GM18867 (cell line): ENCODE measurements around the gene MYMK.

Experiments
- ATAC-seq: cut with Tn5 transposase; IDR thresholded peaks from one replicate; pipeline ENCODE4 v1.9.1; 2021; ENCODE audit warnings: mild to moderate bottlenecking, moderate library complexity; ENCODE audit not compliant: unreplicated experiment

The MYMK gene

DNA sequence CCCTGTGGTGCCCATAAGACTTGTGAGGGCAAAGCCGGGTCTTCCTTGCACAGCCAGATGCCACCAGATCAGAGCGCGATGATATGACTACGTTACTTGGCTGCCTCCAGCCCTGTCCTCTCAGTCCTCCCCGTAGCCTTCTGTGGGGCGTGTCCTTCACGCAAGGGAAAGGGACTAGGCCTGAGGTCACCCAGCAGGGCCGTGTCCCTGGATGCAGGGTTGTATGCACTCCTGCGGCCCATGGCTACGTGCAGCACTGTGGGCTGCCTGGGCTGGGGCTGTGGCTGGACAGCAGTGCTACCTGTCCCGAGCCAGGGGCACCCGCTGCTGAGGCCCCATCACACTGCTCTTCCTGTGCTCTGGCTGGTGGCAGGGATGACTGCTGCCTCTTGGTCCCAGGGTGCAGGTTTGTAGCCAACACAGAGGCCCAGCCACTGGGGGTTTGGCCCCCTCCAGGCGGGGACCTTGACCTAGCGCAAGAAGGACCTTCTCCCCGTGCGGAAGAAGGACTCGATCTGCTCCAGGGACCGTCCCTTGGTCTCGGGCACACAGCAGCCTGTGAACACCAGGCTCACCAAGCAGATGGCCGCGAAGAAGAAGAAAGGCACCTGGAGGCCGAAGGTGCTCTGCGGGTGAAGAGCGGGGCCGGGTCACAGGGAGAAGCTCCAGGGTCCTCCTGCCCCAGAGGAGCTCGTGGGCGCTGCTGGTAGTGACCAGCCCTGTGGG is 53.0 kb downstream of the MYMK start:
- no peak for ATAC-seq

DNA sequence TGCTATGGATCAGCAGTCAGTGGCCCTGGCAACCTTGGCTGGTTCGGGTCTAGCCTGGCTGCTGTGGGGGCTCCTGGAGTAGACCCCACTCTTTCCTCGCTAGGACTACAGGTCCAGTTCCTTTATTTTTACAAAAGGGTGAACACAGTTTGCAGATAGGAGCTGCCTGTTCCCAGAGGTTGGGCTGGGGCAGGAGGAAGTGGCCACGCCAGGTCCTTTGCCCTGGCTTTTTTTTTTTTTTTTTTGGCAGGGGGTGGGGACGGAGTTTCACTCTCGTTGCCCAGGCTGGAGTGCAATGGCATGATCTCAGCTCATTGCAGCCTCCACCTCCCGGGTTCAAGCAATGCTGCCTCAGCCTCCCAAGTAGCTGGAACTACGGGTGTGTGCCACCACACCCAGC is 53.8 kb downstream of the MYMK start:
- no peak for ATAC-seq

DNA sequence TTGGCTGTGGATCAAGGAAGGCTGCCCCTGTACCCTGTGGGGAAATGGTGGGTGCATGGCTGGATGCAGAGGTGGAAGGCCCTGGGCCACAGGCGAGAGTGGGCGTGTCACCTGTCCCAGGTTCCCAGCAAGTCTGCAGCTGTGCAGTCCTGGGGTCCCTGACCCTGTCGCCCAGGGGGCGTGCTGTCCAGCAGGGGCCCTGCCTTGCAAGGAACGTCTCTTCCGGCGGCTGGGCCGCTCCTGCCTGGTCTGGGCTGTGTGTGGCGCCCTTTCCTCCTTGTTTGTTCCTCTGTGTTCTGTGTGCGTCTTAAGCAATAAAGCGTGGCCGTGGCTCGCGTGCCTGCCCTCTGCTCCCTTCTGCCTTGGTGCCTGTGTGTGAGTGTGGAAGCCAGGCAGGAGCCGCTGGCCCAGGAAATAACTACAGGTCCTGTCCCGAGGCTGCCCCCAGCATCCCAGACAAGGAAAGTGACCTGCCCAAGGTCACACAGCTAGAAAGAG is 54.3 kb downstream of the MYMK start:
- no peak for ATAC-seq

DNA sequence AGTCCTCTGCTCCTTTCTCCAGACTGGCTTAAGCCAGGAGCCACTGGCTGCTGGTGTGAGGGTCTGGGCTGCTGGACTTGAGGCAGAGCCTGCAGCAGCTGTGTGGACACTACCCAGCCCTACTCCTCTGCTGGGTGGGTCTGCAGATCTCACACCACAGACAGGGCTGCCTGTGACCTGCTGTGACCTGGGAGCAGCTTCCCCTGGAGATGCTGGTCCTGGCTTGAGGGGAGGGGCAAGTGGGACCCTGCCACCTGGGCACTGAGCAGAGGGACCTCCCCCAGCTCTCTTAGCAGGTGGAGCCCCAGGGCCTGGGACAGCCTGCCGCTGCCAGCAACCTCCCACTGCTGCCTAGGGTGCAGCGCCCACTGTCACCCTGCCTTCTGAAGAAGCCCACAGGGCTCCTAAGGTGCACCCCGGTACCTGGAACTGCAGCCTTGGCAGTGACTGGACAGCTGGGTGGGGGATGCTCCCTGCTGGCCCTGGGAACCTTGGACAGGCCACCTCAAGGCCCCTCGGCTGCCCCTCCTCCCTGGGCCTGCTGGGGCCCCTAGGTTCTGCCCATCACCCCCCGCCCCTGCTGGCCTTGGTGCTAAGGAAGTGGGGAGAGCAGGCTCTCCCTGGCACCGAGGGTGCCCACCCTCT is 55.9 kb downstream of the MYMK start:
- ATAC-seq, result no peak

DNA sequence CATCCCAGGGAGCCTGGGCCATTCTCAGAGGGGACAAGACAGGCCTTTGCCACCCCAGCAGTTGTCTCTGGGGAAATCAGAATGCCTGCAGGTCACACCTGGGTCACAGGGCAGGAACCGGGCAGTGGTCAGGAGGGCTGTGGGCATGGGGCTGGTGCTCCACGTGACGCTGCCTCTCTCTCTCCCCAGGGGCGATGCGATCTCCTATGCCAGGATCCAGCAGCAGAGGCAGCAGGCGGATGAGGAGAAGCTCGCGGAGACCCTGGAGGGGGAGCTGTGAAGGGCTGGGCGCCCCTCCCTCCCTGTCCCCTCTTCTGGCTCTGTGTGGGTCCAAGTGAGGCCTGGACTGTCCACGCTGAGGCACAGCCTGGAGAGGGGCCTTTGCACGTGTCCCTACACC is 56.4 kb downstream of the MYMK start:
- no peak for ATAC-seq

DNA sequence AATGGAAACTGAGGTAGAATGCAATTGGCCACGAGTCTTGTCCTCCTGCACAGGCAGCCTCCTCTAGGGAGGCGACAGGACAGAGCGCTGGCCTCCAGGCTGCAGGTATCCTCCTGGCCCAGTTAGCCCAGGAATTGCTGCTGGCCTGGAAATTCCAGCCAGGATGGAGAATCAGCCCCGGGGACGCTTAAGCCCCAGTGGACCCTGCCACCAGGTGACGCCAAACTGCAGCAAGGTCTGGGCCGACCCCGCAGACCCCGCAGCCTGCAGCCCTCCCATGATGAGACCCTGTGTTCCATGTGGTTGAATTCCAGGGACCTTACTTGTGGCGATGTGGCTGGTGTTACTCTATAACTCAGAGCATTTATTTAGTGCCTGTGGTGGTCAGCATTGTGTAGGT is 57.7 kb downstream of the MYMK start:
- no peak for ATAC-seq

DNA sequence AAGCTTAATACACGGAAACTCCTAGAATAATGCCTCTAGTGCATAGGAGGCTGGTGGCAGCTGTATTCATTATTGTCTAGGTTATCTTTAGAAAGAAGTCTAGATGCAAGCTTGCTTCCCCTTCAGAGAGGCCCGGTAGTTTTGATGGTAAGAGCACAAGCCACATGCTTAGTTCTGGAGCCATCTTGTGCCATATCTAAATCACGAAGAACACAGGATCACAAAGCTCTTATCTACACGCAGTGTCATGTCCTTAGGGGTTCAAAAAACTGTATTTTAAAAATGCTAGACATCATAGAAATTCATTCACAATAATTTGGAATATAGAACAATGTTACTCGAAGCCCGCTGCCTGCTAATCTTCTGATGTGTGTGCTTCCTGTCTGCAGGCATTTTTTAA is 58.8 kb downstream of the MYMK start:
- no peak for ATAC-seq

DNA sequence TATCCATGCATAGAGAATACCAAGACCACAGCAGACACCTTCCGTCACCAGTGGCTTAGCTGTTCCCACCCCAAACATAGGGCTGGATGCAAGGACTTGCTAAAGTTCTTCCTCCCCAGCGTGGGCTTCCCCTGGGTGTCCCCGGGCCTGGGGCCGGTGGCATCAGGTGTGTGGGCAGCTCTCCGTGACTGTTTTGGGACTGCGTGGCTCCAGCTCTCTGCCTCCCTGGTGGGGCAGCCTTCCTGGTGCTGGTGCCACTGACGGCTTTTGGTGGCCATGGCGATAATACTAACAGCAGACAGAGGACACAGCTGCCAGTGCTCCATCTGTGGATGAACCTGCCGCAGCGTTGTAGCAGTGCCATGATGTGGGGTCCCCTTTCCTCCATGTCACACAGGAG is 60.1 kb downstream of the MYMK start:
- no peak for ATAC-seq
